IPS-18a (cell line): ENCODE results near the gene PRIMPOL.
"Not testable (repeated sequence)": the region's sequence is repeated elsewhere in the genome, so short reads cannot be mapped to it uniquely, and the experiment has no call there.

Source experiments
- H3K27ac ChIP-seq: one replicate; pipeline ENCODE4 v1.5.1; 2013; ENCODE audit warnings: low read length
- H3K27me3 ChIP-seq: one replicate; pipeline ENCODE4 v1.6.1; 2013; ENCODE audit warnings: mild to moderate bottlenecking, low read length; ENCODE audit not compliant: control insufficient read depth, insufficient read depth
- H3K36me3 ChIP-seq: one replicate; pipeline ENCODE4 v1.6.1; 2013; ENCODE audit warnings: low read depth, low read length; ENCODE audit not compliant: control insufficient read depth
- H3K4me1 ChIP-seq: one replicate; pipeline ENCODE4 v1.6.1; 2013; ENCODE audit warnings: low read depth, low read length; ENCODE audit not compliant: control insufficient read depth
- H3K4me3 ChIP-seq: one replicate; pipeline ENCODE4 v1.5.1; 2013; ENCODE audit warnings: low read length
- H3K9ac ChIP-seq: one replicate; pipeline ENCODE4 v1.6.1; 2013; ENCODE audit warnings: mild to moderate bottlenecking, low read length, moderate library complexity
- H3K9me3 ChIP-seq: one replicate; pipeline ENCODE4 v1.6.1; 2013; ENCODE audit warnings: low read depth, low read length; ENCODE audit not compliant: control insufficient read depth

PRIMPOL gene

DNA sequence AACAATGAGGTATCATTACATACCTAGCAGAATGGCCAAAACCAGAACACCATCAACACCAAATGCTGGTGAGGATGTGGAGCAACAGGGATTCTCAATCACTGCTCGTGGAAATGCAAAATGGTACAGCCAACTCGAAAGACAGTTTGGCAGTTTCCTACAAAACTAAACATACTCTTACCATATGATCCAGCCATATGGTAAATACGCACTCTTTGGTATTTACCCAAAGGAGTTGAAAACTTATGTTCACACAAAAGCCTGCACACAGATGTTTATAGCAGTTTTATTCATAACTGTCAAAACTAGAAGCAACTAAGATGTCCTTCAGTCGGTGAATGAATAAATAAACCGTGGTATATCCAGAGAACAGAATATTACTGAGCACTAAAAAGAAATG, 8.1 kb upstream of the PRIMPOL start:
- H3K4me3 ChIP-seq: no peak overlapping the region

DNA sequence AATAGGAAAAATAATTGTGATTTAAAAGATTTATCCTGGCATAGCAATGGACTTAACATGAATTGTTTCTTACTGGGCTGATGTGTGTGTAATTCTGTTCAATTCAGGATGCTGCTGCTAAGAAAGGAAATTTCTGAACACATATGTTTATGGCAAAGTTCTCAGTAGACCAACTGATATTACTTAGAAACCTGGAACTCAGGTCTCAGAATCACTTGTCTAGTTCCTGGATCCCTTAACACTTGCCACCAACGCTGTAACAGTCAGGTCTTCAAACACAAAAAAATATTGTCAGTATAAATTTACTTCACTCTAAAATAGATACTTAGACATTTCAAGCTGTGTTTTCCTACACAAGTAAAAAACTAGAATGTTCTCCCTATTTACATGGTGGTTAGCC, 5.8 kb upstream of the PRIMPOL start:
- Histone ChIP-seq H3K4me3 (no peak overlapping the region), H3K9me3 (no peaks in the 10 kb centered on the region), H3K9ac (no peak overlapping the region), H3K27ac (peak overlapping the region; percentile 30), H3K4me1 (peaks cover 45% of the 10 kb centered on the region), H3K27me3 (no peaks in the 10 kb centered on the region), H3K36me3 (peaks cover 9% of the 10 kb centered on the region)

More for the DNA sequence above, 8.1 kb upstream of the PRIMPOL start:
- H3K27me3 ChIP-seq: no peaks in the 10 kb centered on the region
- peaks cover 32% of the 10 kb centered on the region for H3K4me1 ChIP-seq
- peaks cover 29% of the 10 kb centered on the region for H3K36me3 ChIP-seq
- H3K9ac ChIP-seq: no peak overlapping the region
- no peaks in the 10 kb centered on the region for H3K9me3 ChIP-seq
- H3K27ac ChIP-seq: no peak overlapping the region

DNA sequence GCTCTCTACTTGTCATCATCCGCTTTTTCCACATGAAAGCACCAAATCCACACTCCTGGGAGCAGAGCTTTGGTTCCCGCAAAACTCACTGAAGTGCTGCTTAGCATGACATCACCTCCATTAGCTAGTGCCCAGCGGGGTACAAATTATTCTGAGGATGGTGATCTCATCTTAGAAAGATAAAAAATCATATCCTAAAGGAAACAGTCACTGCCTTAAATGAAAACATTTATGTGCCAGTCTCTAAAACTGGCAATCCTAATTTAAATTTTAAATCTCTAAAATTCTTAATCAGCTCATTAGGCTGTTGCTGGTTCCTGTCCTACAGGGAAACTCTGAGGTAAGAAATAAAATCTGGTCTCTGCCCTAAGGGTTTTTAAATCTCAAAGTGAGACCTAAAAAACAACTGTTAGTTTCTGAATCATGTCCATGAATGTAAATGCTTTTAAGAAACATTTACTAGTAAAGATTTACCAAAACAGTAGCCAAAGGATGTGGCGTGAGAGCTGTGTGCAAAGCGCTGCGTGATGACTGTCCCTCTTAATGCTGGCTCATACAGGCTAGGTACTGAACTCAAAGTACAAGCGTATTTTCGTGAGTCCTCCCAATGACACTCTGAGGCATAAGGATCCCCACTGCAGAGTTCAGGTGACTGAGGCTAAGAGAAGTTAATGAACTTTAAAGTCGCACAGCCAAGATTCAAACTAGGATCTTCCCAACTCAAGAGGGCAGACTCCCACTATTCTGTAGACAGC, 4.8 kb upstream of the PRIMPOL start:
- H3K4me3 ChIP-seq: no peak overlapping the region
- H3K9me3 ChIP-seq: no peaks in the 10 kb centered on the region
- H3K9ac ChIP-seq: peak overlapping the region; percentile 36
- peaks cover 9% of the 10 kb centered on the region for H3K36me3 ChIP-seq
- no peaks in the 10 kb centered on the region for H3K27me3 ChIP-seq
- H3K4me1 ChIP-seq: peaks cover 45% of the 10 kb centered on the region
- no peak overlapping the region for H3K27ac ChIP-seq

DNA sequence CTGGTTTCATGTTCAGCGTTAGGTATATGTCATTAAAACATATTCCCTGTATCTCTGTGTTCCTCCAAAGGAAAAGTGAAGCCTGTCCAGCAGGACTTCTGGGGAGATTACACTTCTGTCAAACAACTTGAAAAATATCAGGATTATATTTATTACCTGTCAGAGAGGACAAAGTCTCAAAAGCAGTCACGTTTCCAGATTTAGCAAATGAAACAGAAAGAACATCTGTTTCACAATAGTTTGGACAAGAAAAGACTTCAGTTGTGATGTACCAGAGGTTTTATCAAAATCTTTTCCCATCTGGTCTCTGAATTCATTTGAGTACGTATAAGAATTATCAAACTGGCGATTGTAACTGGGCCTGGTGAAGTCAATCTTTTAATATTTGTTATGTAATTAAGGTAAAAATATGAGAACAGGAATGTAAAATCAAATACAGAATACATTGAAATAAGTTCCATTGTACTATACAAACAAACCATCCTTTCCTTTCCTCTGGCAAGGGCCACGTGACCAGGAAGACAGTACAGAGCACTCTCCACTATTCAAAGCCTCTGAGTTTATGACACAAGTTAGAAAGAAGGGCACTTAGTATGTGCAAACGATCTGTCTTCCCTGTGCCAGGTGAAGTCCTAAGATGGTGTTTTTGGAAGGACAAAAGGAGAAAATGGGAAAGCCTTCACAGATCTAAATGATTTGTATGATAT, 3.5 kb upstream of the PRIMPOL start:
- H3K4me1 ChIP-seq: peaks cover 52% of the 10 kb centered on the region
- H3K27ac ChIP-seq: no peak overlapping the region
- no peak overlapping the region for H3K9ac ChIP-seq
- H3K9me3 ChIP-seq: no peaks in the 10 kb centered on the region
- H3K4me3 ChIP-seq: peak overlapping the region; percentile 12
- no peaks in the 10 kb centered on the region for H3K27me3 ChIP-seq
- peaks cover 7% of the 10 kb centered on the region for H3K36me3 ChIP-seq

DNA sequence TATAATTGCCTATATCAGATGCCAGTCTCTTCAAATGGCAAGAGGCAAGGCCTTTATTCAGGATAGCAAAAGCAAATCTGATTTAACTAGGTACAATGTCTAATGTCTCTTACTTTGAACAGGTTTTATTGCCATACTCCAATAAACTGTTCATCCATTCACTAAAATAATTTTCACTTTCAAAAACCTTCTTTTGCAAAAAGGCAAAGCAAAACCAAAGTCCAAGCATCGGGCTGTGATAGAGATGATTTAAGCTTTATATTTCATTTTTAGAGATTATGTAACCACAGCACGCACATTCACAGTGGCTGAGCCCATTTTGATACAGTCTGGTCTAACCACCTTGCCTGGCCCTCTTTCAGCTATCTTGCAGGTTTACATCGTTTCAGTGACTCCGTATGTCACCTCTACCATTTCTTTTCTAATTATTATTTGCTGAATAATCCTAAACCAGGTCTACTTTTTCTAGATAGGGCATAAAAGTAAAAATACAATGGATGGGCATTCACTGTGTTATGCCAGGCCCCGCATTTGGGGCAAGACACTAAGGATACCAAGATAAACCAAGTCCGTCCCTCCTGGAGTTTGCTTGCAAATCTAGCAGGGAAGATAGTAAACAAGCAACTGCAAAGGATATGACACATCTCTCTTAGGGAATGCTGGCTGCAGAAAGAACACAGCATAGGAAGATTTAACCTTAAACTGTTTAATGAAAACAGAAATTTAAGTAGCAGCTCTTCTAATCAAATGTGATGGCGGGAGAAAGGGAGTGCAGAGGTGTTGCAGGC, 2.1 kb upstream of the PRIMPOL start:
- Histone ChIP-seq H3K36me3 (peaks cover 4% of the 10 kb centered on the region), H3K4me1 (peaks cover 50% of the 10 kb centered on the region), H3K27ac (no peak overlapping the region), H3K27me3 (no peaks in the 10 kb centered on the region), H3K9me3 (no peaks in the 10 kb centered on the region), H3K9ac (peak overlapping the region; percentile 79), H3K4me3 (peak overlapping the region; percentile 98)

DNA sequence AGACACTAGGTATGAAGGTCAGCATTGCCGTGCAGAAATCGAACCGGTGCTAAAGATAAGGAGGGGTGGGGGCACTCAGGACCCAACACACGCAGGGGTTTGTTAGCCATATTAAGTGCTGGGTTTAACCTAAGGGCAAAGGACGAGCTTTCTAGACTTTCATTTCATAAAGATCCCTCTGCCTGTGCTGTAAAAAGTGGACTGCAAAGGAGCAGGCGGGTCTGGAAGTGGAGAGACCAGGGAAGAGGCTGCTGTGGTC, 1.6 kb upstream of the PRIMPOL start:
- no peaks in the 10 kb centered on the region for H3K27me3 ChIP-seq
- peak overlapping the region; percentile 79 for H3K9ac ChIP-seq
- H3K27ac ChIP-seq: no peak overlapping the region
- no peaks in the 10 kb centered on the region for H3K9me3 ChIP-seq
- peak overlapping the region; percentile 98 for H3K4me3 ChIP-seq
- H3K4me1 ChIP-seq: peaks cover 45% of the 10 kb centered on the region
- H3K36me3 ChIP-seq: peaks cover 4% of the 10 kb centered on the region

DNA sequence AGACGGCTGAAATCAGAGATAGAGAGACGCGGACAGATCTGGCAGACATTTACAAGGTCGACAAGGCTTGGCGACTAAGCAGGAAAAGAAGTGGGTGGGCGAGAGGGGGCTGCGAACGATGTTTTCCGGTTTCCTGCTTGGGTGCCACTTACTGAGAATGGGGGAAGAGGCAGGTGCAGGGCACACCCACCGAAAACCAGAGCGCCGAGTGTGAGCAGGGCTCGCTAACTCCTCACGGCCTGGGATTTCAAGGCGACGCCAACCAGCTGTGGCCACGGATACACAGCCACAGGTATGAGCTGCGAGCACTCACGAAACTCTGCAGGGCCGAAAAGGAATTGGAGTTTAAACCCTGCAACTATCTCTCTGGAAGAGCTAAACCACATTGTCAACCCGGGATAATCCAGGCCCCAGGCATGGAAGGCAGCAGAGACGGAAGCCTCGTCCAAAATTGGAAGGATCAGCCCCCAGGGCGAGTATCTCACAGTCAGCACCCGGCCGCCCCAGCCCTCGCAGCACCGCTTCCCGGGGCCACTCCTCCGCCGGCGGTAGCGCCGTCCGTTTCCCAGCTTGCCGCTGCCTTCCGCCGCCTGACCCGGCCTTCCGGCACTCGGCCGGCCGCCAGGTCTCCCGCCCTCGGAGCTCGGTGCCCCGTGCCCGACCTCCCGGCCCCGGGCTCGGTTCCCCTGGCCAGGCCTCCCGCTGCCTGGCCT, 1.1 kb upstream of the PRIMPOL start:
- H3K9me3 ChIP-seq: no peaks in the 10 kb centered on the region
- H3K4me3 ChIP-seq: peak overlapping the region; percentile 98
- no peaks in the 10 kb centered on the region for H3K27me3 ChIP-seq
- H3K27ac ChIP-seq: peak overlapping the region; percentile 25
- peaks cover 4% of the 10 kb centered on the region for H3K36me3 ChIP-seq
- peaks cover 43% of the 10 kb centered on the region for H3K4me1 ChIP-seq
- H3K9ac ChIP-seq: peak overlapping the region; percentile 79

DNA sequence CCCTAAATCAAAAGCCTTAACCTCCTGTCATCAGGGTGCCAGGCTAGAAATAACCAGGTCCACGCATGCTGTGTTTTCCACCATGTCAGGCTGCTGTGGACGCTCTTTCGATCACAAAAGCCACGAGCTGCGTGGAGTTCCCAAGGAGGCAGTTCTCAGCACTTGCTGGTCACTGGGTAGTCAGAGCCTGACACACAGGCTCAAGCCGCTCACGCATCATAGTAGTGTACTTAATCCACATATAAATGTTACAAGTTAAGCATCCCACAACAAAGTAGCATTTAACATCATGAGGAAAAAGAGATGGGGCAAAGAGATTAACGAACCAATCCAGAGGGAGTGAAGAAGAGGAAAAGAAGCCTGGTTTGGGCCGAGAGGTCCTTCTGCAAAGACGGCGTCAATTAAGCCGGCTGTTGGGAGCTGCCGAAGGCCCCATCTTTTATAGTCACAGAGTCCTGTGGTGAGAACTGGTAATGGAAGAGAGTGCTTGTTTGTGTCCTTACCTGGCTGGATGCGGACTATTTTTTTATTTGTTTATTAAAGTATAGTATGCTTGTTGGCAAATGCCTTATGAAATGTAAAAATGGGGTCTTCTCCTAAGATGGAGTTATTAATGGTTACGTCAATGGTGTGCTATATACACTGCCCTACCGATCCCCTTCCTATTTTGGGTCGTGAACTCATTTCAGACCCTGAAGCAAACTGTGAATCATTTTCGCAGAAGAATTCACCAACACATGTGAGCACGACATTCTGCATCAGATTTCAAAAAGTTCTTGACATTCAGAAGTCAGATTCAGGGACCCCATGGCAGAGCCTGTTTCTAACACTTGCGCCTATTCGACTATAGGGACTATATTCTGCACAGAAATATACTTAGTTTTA, 675 bp downstream of the PRIMPOL start:
- peak overlapping the region; percentile 82 for H3K9ac ChIP-seq
- peaks cover 28% of the 10 kb centered on the region for H3K4me1 ChIP-seq
- peaks cover 4% of the 10 kb centered on the region for H3K36me3 ChIP-seq
- no peaks in the 10 kb centered on the region for H3K27me3 ChIP-seq
- peak overlapping the region; percentile 61 for H3K4me3 ChIP-seq
- no peaks in the 10 kb centered on the region for H3K9me3 ChIP-seq
- H3K27ac ChIP-seq: peak overlapping the region; percentile 87

DNA sequence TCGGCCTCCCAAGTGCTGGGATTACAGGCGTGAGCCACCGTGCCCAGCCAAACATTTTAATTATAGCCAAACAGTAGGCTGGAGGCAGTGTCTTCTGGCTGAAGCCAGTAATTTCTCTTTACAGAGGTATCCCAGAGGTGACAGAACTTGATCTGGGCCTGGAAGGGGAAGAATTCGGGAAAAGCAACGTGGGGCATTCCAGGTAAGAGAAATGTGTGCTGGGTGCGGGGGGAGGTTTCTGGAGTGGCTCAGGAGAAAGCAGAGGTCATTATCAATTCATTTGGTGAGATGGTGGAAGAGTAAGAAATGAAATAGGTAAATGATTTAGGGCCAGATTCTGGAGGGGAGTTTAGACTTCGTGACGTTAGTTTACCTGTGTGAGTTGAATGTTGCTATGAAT, 2.4 kb downstream of the PRIMPOL start:
- no peak overlapping the region for H3K27ac ChIP-seq
- no peak overlapping the region for H3K4me3 ChIP-seq
- H3K9ac ChIP-seq: no peak overlapping the region
- no peaks in the 10 kb centered on the region for H3K36me3 ChIP-seq
- no peaks in the 10 kb centered on the region for H3K9me3 ChIP-seq
- no peaks in the 10 kb centered on the region for H3K27me3 ChIP-seq
- H3K4me1 ChIP-seq: peaks cover 19% of the 10 kb centered on the region

DNA sequence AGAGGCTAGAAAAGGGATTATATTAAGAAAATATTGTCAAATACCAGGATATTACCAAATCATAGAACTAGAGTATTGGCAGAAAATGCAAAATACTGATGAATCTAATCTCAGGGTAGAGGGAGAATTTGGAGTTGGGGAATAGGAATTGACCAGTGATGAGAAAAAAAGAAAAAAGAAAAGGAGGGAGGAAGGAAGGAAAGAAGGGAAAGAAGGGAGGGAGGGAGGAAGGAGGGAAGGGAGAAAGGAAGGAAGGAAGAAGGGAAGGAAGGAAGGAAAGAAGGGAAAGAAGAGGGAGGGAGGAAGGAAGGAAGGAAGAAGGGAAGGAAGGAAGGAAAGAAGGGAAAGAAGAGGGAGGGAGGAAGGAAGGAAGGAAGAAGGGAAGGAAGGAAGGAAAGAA, 3.1 kb downstream of the PRIMPOL start:
- H3K4me1 ChIP-seq: peaks cover 12% of the 10 kb centered on the region
- not testable (repeated sequence) for H3K9ac ChIP-seq, H3K27ac ChIP-seq, H3K9me3 ChIP-seq, H3K4me3 ChIP-seq, H3K36me3 ChIP-seq, H3K27me3 ChIP-seq
